Testis (tissue), 3 donors: ENCODE data around the gene LTBP1. TPM values are rescaled to one million over a fixed set of nuclear protein-coding genes. Genes with fewer than 3 reads are reported as not detected.
A peak's percentile ranks its signal among the peaks of the same experiment; 100 is the strongest.

Source experiments
- DNase-seq: peaks from one replicate; pipeline ENCODE4 v3.0.0-alpha.2; 2019
- H3K27ac ChIP-seq, 2 donors: fragments of 200-600 bp; sonication (generic); one replicate each; pipeline ENCODE4 v1.5.1; 2019
- H3K27me3 ChIP-seq: fragments of 200-600 bp; sonication (generic); one replicate; pipeline ENCODE4 v1.5.1; 2019
- H3K36me3 ChIP-seq: fragments of 200-600 bp; sonication (generic); one replicate; pipeline ENCODE4 v1.5.1; 2017; ENCODE audit warnings: low read depth; ENCODE audit errors: missing control alignments
- H3K4me1 ChIP-seq: fragments of 200-600 bp; sonication (generic); one replicate; pipeline ENCODE4 v1.5.1; 2019
- H3K4me3 ChIP-seq, 2 donors: fragments of 200-600 bp; sonication (generic); one replicate each; pipeline ENCODE4 v1.5.1; 2017 to 2019
- H3K9me3 ChIP-seq: fragments of 200-600 bp; sonication (generic); one replicate; pipeline ENCODE4 v1.5.1; 2017
- CTCF ChIP-seq, 3 experiments: fragments of 450-650 bp in 2 of 3; fragments of 200-600 bp in 1 of 3; sonication (generic) in 1 of 3; IDR thresholded peaks; one replicate each; pipeline ENCODE4 v1.5.1; 2016 to 2019; ENCODE audit warnings: antibody characterized with exemption in 3 of 3, mild to moderate bottlenecking in 2 of 3, moderate library complexity in 1 of 3
- POLR2A ChIP-seq: fragments of 450-650 bp; IDR thresholded peaks from one replicate; pipeline ENCODE4 v1.6.1; 2017; ENCODE audit warnings: antibody characterized with exemption, mild to moderate bottlenecking, moderate library complexity
- WGBS, 2 donors: methylation state at CpG; one replicate each; pipeline ENCODE4 v1.1.5; 2018; 5-methylcytosine and 5-hydroxymethylcytosine counted together
- intact Hi-C: fragments of 100-400 bp; cut with DNase I; formaldehyde crosslinking; loops from one replicate; pipeline ENCODE4 v1.15.1; 2023; ENCODE audit warnings: low total_unique reads
- polyA plus RNA-seq: library from polyadenylated mRNA; stranded (reverse); fragments of 350-450 nt; fragmentation: Illumina TruSeq; extraction: RNeasy Lipid Tissue Mini Kit (QIAGEN cat#74804); gene quantifications from one replicate; pipeline ENCODE4 v1.2.3, GENCODE V29; 2014; ENCODE audit warnings: low read depth, low replicate concordance; ENCODE audit not compliant: insufficient read depth
- total RNA-seq, 2 donors: library from RNA; depleted of rRNA; stranded (reverse); fragments of >200 nt; gene quantifications; one replicate each; pipeline ENCODE4 v1.2.3, GENCODE V29; 2016

Gene LTBP1
- total and polyA plus RNA-seq, 3 donors from 2014 or later: 39.6 to 51.5 (median 44.0) TPM

GRCh38 chr2:33216508-33217182 is 269.9 kb downstream of the LTBP1 start:
- whole genome bisulfite sequencing, 2 donors: 43 to 77% methylated on average over 3 of the region's 3 CpGs
- DNase-seq: peak; percentile 23
- H3K9me3 ChIP-seq: no peaks in the 10 kb centered on the region
- peaks cover 13% of the 10 kb centered on the region for H3K4me1 ChIP-seq
- no peak overlapping the region for H3K27ac ChIP-seq
- no peaks in the 10 kb centered on the region for H3K27me3 ChIP-seq
- intact Hi-C loops: no loop called here
- no peaks in the 10 kb centered on the region for H3K36me3 ChIP-seq
- H3K4me3 ChIP-seq: no peak overlapping the region
- TF ChIP-seq POLR2A: no peak
- TF ChIP-seq CTCF (IDR thresholded peaks at IDR 0.05): no peak

- TF ChIP-seq CTCF (IDR thresholded peaks at IDR 0.05) (no peak), POLR2A (no peak)
- WGBS, 2 donors: 86 to 90% methylated on average over 3 of the region's 3 CpGs
- intact Hi-C loops: no loop called here
- H3K4me1 ChIP-seq: peaks cover 9% of the 10 kb centered on the region
- H3K9me3 ChIP-seq: no peaks in the 10 kb centered on the region
- H3K36me3 ChIP-seq: no peaks in the 10 kb centered on the region
- no peaks in the 10 kb centered on the region for H3K27me3 ChIP-seq
- DNase-seq: no peak
- H3K4me3 ChIP-seq: no peak overlapping the region
- no peak overlapping the region for H3K27ac ChIP-seq
Observed at GRCh38 chr2:33217406-33217805, 270.7 kb downstream of the LTBP1 start.

- intact Hi-C loops: no loop called here
- no peak overlapping the region for H3K27ac ChIP-seq
- H3K36me3 ChIP-seq: no peaks in the 10 kb centered on the region
- no peaks in the 10 kb centered on the region for H3K9me3 ChIP-seq
- peaks cover 9% of the 10 kb centered on the region for H3K4me1 ChIP-seq
- no peak overlapping the region for H3K4me3 ChIP-seq
- WGBS, 2 donors: 93 to 97% methylated on average over 4 of the region's 4 CpGs
- TF ChIP-seq POLR2A (no peak), CTCF (IDR thresholded peaks at IDR 0.05) (no peak)
- H3K27me3 ChIP-seq: no peaks in the 10 kb centered on the region
- DNase-seq: no peak
Observed at GRCh38 chr2:33219114-33219513, 272.4 kb downstream of the LTBP1 start.

- Histone ChIP-seq H3K27me3 (no peaks in the 10 kb centered on the region), H3K9me3 (no peaks in the 10 kb centered on the region), H3K36me3 (no peaks in the 10 kb centered on the region), H3K4me3 (no peak overlapping the region), H3K27ac (no peak overlapping the region), H3K4me1 (peaks cover 9% of the 10 kb centered on the region)
- no peak for TF ChIP-seq POLR2A
- no peak for TF ChIP-seq CTCF (IDR thresholded peaks at IDR 0.05)
- no peak for DNase-seq
- intact Hi-C loops: no loop called here
- WGBS, 2 donors: 70 to 74% methylated on average over 2 of the region's 2 CpGs
Observed at GRCh38 chr2:33219850-33220275, 273.1 kb downstream of the LTBP1 start.

DNA sequence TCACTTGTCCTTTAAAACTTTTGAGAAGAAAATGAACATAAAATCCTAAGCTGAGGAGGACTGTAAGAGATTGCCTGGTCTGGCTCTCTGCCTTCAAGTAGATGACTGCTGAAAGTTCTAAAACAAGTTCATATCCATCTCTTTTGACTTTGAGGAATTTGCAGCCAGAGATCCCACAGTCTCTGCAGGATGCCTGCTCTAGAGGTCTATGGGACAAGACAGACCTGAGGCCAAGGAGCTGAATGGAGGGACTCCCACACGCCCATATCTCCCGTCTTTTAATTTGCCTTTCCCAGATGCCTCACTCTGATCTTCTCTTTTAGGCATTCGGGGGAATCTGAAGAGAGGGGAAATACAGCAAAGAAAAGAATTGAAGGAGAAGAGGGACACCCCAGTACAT is 273.8 kb downstream of the LTBP1 start:
- TF ChIP-seq CTCF (IDR thresholded peaks at IDR 0.05) (no peak), POLR2A (no peak)
- H3K27ac ChIP-seq: peak overlapping the region in 1 of 2 donors; percentile 37
- peaks cover 9% of the 10 kb centered on the region for H3K4me1 ChIP-seq
- H3K4me3 ChIP-seq: no peak overlapping the region
- no peak for DNase-seq
- H3K9me3 ChIP-seq: no peaks in the 10 kb centered on the region
- H3K27me3 ChIP-seq: no peaks in the 10 kb centered on the region
- intact Hi-C loops: no loop called here
- 68 to 73% methylated on average over 3 of the region's 3 CpGs for whole genome bisulfite sequencing, 2 donors
- H3K36me3 ChIP-seq: no peaks in the 10 kb centered on the region
